H1 (cell line): Measurements from ENCODE around the gene RTN4.

Experiments
- CBX5 ChIP-seq: fragments of 300-800, 300-1000 bp; sonication (generic); IDR thresholded peaks from 2 replicates; pipeline ENCODE4 v1.7.1; 2016; ENCODE audit warnings: antibody characterized with exemption, low read length, low read depth
- POLR2AphosphoS5 ChIP-seq: IDR thresholded peaks from 2 replicates; pipeline ENCODE4 v1.6.1; 2011; ENCODE audit warnings: low read depth, low read length
- TF ChIP-seq, protein P1 (sequence below), 3 experiments: IDR thresholded peaks; 1 replicate in 2 of 3; 2 replicates in 1 of 3; pipeline versions ENCODE4 v1.5.1 to v1.6.1; 2011; ENCODE audit warnings: low read length in 3 of 3, mild to moderate bottlenecking in 3 of 3, inconsistent platforms in 2 of 3, low read depth in 1 of 3, moderate library complexity in 1 of 3; ENCODE audit not compliant: insufficient read depth in 1 of 3; ENCODE audit errors: control extremely low read depth in 1 of 3

DNA sequence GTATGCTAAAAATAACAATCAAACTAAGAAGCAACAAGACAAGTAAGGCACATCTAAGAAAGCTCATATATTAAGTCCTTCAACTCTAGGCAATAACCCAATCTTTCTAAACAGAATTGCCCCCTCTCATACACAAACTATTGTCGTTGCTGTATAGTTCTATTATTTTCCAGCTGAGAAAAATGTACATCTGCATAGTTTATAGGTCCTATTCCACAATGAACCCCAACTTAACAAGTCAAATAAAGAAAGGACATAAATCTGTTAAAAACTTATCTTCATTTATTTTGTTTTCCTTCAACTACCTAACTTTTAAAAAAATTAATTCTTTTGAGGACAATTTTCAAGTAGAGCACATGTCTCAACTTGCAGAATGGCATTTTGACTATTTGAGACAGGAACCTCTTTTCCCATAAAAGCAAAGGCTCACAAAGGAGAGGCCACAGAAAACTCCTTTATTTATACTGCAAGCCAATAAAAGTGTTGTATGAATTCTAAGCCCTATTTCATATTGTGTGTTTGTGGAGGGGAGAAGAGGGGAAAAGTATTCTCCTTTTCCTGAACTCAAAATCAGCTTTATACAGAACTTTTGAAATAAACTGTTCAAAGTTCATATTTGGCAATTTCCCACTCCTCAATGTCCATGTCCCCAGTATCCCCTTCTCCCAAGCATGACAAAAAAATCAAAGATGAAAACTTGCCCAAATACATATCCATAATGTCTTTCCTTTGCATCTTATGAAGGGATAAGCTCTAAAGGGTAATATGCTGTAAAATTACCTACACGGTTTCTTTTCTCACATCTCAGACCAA lies 37.4 kb downstream of the RTN4 start:
- no peak for TF ChIP-seq POLR2AphosphoS5
- TF ChIP-seq, protein P1, sequence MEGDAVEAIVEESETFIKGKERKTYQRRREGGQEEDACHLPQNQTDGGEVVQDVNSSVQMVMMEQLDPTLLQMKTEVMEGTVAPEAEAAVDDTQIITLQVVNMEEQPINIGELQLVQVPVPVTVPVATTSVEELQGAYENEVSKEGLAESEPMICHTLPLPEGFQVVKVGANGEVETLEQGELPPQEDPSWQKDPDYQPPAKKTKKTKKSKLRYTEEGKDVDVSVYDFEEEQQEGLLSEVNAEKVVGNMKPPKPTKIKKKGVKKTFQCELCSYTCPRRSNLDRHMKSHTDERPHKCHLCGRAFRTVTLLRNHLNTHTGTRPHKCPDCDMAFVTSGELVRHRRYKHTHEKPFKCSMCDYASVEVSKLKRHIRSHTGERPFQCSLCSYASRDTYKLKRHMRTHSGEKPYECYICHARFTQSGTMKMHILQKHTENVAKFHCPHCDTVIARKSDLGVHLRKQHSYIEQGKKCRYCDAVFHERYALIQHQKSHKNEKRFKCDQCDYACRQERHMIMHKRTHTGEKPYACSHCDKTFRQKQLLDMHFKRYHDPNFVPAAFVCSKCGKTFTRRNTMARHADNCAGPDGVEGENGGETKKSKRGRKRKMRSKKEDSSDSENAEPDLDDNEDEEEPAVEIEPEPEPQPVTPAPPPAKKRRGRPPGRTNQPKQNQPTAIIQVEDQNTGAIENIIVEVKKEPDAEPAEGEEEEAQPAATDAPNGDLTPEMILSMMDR (IDR thresholded peaks at IDR 0.05; ENCODE audit: control extremely low read depth in 1 of 3, insufficient read depth in 1 of 3, low read depth in 1 of 3, low read length in 3 of 3), result no peak
- TF ChIP-seq CBX5, result no peak
